GM18526 (cell line): ENCODE measurements around the gene MTHFD1L.

ENCODE experiments used
- POLR2A ChIP-seq: IDR thresholded peaks from 3 replicates; pipeline ENCODE4 v1.6.1; 2011; ENCODE audit not compliant: insufficient read length; ENCODE audit errors: extremely low read depth

MTHFD1L gene

DNA sequence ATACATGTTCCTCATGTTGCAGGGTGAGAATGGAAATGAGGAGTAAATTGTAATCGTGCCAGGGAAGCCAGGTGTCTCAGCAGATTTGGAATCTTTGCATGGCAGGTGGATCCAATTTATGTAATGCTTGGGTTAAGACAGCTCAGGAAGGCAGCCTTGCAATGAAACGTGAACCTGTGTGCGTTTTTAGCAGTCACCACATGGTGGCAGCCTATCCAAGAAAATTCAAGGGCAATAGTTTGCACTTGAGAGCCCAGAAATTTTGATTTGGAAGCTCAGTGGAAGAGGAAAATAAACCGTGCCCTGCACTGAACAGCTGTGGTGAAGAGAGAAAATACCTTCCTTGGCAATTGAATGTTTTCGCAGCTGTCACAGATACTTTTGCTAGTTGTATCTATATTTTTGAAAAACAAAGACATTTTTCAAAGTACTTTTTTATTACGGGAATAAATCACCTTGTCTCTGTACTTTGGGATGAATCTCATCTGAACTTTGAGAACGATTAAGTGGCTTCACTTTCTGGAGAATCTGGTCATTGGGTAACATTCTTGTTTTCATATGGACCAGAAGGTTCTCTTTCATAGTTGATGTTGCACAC lies 26.5 kb downstream of the MTHFD1L start:
- no peak for TF ChIP-seq POLR2A

DNA sequence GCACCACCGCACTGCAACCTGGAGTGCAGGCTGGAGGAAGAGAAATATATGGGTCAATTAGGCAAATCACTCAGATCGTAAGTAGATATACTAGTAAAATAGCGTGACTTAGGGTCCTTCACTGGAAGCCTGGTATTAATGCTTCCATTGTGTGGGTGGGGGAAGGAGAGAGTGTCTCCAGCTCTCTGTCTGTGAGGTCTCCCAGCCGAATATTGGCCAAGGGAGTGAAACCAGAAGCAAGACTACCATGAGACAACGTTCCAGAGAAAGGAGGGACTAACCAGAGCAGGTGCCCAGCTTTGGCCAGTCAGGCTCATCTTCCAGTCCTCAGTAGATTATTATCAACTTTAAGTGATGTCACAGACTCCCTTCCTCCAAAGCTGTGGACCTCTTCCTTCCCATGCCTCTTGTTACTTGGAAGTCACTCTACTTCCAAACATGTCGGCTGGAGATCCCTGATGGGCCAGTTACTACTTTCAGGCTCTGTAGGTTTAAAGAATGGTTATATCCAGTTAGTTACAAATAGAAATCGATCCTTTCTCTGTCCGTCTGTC lies 28.8 kb downstream of the MTHFD1L start:
- no peak for TF ChIP-seq POLR2A

DNA sequence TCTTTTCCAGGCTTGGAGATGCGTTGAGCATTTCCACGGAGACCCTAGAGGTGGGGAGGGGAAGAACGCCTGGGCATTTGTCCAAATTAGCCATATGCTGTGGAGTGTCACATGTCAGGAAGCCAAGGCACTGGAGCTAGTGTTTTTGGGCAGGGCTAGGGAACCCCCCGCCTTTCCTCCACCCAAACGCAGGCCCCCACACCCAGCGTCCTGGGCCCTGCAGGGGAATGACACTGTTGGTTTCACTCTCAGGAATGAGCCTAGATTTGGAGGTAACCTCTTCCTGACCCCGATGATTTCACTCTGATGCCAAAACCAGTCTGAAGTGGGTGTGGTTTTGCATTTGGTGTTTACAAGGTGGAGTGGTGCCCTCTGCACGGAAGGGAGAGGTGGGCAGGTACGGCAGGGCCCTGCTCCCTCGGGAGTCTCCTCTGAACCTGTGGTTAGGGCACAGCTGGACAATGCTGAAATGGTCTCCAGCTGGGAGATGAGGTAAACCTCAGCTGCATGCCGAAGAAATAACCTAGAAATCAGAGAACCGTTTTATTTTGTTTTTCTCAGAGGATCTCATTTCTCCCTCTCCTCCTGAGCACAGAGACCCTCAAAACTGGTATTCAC lies 29.5 kb downstream of the MTHFD1L start:
- no peak for TF ChIP-seq POLR2A

DNA sequence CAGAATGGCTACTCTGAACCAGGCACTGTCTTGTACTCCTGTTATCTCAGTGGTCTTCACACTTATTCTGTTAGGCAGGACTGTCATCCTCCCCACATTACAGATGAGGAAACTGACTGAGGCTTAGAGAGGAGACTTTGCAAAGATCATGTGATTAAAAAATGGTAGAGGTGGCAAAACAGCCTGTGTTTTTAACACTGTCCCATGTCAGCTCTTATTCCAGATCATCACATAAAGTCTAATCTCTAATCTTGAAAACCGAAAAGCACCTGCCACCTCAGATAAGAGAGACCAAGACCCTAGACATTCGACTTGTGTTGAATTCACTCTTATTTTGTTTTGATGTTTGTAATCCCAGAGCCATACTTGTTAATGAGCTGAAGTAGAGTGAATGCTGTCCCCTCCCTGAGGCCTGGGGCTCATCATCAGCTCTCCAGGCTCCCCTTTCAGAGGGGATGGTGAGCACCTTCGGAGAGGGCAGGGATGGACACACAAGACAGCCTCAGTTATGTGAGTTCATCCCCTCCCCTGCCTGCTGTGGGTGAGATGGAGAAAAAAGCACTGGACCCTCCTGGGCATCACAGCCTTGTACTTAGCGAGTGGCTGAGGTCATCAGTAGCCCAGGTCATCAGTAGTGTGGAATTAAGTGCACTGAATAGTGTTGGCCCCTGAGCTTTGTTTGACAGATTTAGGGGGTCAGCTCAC lies 30.6 kb downstream of the MTHFD1L start:
- no peak for TF ChIP-seq POLR2A

DNA sequence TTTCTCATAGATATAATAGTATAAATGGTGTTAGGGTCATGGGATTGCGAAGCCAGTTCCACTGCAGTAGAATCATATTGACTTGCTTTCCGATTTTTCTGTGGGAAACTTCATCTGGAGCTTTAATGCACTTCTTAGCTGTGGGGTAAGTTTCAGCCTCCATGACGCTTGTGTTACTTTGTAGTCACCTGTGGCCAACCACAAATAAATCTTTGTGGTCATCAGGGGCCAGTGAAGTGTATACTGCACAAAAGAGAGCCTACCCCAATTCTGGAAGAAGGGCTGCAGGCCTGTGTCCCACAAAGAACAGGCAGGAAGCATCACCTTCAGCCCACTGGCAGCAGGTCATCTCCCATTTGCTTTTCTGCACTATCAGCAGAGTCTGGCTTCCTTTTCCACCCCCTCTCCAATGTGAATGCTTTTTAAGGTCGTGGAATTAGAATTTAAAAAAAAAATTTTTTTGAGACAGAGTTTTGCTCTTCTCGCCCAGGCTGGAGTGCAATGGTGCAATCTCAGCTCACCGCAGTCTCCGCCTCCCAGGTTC lies 32.0 kb downstream of the MTHFD1L start:
- TF ChIP-seq POLR2A = no peak

DNA sequence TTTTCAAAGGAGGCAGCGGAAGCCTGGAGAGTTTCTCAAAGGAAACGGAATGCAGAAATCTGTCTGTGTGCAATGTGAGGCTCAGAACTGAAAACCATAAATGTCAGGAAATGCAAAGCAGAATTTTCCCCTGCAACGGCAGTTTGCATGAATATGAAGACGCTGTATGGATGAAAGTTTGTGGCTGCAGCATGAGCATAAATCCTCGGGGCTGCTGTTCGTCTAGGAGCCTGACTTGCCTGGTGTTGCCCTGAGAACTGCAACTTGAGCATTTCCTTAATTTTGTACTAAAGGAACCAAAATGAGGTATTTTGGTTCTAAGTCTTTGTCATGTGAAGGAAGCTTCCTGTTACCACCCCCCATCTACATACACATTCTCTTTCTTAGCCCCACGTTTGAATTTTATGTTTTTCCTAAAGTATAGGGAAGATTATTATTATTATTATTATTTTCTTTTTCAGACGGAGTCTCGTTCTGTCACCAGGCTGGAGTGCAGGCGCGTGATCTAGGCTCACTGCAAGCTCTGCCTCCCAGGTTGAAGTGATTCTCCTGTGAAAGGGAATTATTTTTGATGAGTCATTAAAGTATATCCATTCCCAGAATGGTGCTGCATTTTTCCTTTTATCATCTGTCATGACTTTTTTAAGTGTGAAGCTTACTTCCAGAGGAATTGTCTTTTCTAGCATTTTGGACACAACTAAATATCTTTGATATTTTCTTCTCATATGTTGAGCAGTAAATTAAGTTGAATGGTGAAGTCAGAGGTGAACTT lies 33.1 kb downstream of the MTHFD1L start:
- TF ChIP-seq POLR2A = no peak

DNA sequence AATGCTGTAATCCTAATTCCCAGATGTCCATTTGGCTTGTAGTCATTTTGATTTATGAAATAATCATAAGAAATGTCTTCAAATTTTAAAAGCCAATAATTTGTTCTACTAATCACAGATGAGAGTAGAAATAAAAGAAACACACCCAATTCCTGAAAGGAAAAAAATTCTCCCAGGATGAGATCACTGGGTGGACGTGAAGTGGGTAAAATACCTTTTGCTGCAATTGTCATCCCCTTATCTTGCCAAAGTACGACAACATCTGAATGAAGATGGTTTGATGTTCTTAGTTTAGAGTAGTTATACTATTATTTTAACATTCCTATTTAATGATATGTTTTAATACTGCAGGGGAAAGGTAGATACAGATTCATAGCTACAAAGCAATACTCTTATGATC lies 33.7 kb downstream of the MTHFD1L start:
- no peak for TF ChIP-seq POLR2A

DNA sequence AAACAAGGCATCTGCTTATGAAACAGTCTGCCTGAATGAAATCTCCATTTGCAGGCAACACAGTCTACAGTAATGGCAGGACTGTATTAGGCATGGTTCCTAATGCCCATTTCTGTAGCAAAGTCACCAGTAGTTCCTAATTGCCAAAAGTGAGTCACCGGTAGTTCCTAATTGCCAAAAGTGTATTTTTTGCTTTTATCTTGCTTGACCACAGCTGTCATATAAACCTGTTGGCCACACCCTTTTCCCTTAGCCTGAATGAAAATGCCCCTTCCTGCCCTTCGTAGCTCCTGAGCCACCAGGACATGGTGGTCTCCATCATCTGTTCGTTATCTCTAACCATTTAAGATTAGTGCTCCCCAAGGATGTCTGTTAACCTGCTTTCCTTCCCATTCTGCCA lies 34.5 kb downstream of the MTHFD1L start:
- TF ChIP-seq POLR2A = no peak

DNA sequence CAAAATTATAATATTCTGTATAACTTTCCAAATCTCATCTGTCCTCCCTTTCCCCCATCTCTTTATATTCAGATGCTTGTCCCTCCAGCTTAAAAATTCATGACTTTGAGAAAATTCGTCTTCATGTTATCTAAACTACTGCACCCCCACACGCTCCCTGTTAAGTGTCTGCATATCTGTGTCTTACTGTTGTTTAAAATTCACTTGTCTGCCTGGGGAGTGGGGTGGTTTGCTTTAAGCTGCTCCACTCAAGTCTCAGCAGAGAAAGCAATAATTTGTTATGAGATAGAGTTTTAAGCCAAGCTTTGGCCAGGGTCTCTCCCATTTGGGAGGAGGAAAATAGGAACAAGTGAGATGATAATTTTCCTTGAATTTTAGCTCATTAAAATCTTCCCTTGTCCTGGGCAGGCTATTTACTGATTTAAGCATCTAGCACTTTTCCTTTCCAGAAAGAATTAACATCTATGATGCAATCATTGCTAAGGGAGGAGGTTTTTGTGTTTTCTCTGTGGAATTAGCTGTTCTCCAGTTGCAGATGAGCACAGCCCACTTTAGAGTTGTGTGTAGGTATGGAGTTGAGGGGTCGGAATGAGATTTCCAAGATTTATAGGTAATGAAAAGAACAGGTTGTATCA lies 36.8 kb downstream of the MTHFD1L start:
- no peak for TF ChIP-seq POLR2A

DNA sequence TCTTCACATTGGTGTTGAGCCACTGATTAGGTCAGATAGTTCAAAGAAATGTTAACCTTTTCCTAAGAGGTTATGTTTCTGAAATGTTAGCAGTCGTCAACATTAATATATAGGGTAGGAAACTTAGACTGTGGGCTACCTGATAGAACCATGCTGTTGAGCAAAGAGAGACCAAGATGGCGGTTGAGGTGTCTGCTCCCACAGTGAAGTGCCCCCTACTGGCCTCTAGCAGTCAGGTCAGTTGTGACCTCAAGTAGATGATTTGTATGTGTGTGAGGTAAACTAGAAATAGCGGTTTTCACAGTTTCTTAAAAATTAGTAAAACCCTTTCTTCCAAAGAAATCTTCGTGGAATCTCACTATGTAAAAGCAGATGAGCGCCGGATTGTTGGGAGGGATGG lies 40.3 kb downstream of the MTHFD1L start:
- TF ChIP-seq POLR2A = no peak

DNA sequence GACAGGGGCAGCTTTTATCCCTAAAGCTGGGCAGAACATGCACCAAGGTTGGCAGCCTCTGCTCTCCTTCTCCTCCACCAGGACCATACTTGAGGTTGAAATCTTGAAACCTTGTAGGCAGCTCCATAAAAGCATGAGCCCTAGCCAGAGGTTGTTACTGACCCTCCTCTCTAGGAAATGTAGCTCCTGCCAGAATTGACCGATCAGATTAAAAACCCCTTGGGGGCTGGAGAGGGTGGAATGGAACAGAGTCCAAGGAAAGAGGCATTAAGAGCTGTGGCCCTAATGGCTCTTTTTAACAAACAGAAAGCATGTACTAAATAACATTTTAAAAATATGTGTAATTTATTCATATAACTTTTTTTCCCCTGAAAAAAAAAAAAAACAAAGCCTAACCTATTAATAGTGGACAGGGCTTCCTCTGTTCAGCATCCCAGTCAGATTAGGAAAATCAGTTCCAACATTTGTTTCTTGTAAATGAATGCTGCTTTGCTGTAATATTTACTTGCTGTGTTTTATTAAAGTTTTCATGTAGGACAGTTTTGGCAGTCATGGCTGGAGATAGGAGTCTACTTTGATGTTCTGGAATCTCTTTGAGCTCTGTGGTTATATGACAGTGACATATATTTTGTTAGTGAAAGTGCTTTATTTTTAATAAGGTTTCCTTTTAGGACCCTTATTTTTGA lies 41.3 kb downstream of the MTHFD1L start:
- TF ChIP-seq POLR2A = no peak

DNA sequence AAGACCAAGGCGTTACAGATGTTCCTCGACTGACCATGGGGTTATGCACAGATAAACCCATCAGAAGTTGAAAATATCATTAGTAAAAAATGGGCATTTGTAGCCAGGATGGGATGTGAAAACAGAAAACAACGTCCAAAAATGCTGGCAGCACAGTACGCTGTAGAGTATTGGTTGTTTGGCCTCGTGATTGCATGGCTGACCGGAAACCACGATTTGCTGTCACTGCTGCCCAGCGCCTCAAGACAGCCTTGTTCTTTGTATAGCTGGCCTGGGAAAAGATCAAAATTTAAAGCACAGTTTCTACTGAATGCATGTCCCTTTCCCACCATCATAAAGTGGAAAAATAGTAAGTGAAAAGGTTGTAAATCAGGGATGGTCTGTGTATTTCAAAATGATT lies 41.9 kb downstream of the MTHFD1L start:
- TF ChIP-seq POLR2A = no peak

DNA sequence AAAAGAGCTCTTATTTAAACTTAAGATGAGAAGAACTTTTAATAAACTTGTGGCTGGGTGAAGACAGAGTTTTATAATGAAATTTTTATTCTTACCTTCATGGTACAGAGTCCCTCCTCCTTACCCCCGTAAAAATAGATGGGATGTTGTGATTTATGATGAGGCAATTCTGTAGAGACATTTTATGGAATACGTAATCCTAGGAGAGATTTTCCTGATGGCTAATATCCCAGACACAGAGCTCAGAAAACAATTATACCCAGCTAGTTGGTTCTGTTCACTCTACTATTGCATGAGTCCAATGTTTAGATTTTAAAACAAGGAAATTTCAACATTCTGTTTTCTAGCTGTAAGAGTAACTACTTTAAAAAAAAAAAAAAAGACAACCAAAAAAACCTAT lies 43.4 kb downstream of the MTHFD1L start:
- no peak for TF ChIP-seq POLR2A

DNA sequence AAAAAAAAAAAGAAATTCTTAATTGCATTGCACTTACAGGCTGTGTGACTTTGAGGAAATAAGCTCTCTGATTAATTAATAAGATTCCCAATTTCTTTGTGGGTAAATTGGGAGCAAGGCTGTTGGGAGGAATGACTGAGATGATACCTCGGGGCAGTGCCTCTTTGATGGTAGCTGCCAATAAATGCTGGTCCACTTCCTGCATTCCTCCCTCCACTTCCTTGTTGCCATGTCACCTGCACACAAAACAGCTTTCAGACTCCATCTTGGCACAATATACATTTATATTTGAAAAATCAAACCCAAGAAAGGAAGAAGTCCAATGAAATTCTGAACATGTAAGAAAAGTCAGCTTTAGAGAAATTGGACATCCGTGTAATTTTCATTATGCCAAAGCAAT lies 45.1 kb downstream of the MTHFD1L start:
- TF ChIP-seq POLR2A = no peak
